ENCODE data around the gene SLC5A4. TPM values are rescaled to one million over a fixed set of nuclear protein-coding genes. Genes with fewer than 3 reads are reported as not detected.

SLC5A4 gene
- total RNA-seq, 1 donor from 2014 or later, result 1.1 TPM

DNA sequence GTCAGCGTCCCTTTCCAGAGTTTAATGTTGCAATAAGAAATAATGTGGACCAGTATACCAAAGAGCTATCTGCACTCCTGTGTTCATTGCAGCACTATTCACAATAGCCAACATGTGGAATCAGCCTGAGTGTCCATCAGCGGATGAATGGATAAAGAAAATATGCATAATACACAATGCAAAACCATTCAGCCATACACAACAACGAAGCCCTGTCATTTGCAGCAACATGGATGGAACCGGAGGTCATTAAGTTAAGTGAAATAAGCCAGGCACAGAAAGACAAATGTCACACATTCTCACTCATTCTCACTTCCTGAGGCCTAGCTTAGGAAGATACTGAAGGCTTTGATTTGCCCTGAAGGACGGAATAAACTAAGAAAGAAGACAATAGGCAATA lies 22.1 kb downstream of the SLC5A4 start:
- DNase-seq (ENCODE audit: low spot score), result no peak

DNA sequence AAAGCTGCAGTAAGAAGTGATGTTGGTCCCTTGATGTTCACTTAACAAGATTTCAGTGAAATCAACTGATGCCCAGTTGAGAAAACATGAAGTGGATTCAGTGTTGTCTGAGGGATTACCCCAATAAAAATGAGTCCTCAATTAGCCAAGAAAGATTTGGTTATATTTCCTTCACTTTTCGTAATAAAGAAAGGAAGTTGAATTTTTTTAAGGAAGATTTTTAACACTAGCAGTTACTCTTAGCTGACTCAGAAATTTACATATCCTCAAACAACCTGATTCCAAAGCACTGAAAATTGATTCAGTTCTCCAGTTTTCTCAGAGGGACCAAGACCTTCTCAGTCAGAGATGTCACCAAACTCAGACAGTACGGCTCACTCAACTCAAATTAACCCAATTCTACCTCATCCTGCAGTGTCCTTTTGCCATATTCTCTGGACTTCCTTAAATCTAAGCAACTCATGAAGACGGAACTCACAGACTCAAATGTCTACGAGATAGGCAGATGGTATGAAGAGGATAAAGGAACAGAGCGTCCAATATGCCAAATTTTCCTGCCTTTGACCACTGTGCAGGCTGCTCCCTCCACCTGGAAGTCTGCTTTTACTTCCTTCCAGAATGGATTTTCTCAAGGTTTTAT lies 22.8 kb downstream of the SLC5A4 start:
- no peak for DNase-seq (ENCODE audit: low spot score)

DNA sequence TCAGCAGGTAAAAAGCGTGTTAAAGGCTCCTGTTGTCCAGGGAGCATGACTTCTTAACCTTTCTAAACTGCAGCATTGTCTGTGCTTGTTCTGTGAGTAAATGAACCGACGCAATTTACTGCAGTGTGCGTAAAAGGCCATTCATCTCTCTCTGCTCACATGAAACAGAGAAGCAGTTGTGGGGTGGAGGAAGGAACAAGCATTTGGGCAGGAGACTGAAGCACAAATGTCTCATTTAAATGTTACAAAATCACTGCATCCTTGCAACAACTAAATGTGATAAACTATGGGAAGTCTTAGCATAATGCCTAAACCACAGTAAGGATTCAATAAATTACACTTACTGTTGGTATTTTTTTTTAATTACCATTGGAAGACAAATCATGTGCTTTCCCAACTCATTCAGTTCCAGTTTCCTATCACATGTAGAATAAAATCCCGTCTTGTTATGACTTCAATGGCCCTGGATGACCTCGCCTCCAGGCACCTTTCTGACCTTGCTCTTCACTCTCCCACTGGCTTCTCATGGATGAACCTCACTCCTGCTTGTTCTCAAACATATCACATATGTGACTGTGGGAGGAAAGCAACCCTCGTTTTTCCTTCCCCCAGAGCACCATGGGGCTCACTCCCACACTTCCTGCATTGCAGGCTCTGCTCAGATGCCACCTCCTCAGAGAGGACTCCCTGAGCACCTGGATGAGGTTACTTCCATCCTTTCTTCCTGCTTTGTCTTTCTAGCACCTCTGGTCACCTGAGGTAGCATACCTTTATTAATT lies 28.6 kb downstream of the SLC5A4 start:
- DNase-seq (ENCODE audit: low spot score), result no peak

DNA sequence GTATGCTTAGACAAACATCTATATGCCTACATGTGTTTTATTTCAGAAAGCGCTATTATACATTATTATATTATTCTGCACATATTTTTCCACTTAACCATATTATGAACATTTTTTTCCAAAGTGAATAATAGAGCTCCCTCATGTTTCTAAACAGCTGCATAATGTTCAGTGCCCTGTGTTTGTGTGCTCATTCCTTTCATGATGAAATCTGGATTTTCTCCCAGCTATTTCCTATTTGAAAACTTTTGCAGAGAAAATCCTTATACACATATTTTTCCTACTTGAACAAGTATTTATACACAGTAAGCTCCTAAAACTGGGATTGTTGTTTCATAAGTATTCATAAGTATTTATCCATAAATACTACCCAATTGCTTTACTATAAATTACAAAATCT lies 32.2 kb downstream of the SLC5A4 start:
- no peak for DNase-seq (ENCODE audit: low spot score)

DNA sequence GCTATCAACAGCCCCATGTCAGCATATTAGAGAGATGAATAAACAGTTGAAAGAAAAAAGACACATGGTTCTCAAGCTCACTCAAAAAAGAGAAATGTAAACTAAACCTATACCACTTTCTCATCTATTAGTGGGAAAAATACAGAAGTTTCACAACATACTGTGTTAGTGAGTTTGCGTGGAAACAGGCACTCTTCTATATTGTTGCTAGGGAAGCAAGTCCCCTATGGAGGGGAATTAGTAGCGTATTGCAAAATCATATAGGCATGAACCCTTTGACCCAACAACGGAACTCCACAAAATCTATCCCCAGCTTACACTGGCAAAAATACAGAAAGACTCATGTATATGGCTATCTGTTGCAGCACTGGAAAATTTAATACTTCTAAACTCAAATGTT lies 36.1 kb downstream of the SLC5A4 start:
- DNase-seq (ENCODE audit: low spot score), result no peak

DNA sequence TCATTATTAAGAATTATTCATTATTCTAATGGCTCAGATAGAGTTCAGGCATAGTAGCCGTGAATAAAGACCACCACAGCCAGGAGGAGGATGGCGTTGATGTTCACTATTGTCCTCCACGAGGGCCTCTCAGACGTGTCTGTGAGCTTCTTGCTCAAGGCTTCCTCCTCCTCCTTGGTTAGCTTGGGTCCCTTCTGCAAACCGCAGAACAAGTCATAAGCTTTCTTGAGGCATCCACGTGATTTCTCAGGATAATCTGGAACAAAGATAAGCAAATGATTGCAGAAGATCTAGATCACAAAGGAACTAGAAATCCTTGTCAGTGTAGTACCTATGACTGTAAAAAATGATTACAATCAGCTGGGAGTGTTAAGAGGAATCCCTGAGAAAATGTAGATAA lies 36.7 kb downstream of the SLC5A4 start:
- no peak for DNase-seq (ENCODE audit: low spot score)

DNA sequence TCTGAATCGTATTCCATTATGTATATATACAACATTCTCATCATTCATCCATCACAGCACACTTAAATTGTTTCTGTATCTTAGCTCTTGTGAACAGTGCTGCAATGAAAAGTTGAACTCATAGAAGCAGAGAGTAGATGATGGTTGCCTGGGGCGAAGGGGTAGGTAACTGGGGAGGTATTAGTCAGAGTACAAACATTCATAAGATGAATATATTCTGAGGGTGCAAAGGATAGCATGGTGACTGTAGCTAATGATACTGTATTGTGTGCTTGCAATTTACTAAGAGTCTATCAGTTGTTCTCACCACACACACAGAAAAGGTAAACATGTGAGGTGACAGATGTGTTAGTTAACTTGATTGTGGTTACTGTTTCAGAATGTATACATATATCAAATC lies 37.7 kb downstream of the SLC5A4 start:
- DNase-seq (ENCODE audit: low spot score), result no peak

DNA sequence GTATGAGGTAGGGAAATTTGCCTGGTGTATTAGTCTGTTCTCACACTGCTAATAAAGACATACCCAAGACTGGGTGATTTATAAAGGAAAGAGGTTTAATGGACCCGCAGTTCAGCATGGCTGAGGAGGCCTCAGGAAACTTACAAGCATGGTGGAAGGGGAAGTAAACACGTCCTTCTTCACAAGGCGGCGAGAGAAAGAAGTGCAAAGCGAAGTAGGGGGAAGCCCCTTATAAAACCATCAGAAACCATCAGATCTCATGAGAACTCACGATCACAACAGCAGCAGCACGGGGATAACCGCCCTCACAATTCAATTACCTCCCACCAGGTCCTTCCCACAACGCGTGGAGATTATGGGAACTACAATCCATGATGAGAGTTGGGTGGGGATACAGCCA lies 38.2 kb downstream of the SLC5A4 start:
- DNase-seq (ENCODE audit: low spot score), result no peak

DNA sequence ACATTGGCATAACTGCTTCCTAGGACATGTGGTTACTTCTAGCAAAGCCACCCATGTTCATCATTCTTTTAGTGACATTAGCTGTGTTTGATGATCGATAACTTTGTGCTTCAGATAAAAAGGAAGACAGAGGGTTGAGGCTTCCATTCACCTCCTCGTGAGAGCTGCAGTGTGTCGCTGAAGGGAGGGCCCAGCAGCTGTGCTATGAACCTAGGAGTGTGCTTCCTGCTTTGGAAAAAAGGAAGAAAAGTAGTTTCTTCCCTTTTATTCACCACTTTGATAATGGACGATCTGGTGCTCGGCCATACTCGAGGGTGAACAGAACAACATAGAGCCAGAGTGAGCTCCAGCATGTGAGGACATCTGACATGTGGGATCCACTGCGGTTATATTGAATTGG lies 44.1 kb downstream of the SLC5A4 start:
- no peak for DNase-seq (ENCODE audit: low spot score)

DNA sequence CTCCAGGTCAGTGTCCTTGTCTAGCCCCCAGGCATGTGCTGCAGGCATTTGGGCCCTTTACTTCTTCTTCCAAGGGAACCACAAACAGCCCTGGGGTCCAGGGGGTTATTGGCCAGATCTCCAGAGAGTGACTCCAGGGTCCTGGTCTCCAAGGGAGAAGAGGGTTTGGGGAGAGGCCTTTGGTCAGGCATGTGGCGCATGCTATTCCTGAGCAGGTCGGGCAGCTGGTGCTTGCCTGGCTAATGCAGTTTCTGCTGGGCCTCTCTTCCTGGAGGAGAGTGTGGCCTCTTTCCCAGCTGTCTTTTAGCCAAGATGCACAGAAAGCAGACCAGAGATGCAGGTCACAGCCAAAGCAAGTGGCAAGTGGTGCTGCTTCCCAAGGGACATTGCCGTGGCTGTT lies 46.5 kb downstream of the SLC5A4 start:
- DNase-seq (ENCODE audit: low spot score), result no peak

DNA sequence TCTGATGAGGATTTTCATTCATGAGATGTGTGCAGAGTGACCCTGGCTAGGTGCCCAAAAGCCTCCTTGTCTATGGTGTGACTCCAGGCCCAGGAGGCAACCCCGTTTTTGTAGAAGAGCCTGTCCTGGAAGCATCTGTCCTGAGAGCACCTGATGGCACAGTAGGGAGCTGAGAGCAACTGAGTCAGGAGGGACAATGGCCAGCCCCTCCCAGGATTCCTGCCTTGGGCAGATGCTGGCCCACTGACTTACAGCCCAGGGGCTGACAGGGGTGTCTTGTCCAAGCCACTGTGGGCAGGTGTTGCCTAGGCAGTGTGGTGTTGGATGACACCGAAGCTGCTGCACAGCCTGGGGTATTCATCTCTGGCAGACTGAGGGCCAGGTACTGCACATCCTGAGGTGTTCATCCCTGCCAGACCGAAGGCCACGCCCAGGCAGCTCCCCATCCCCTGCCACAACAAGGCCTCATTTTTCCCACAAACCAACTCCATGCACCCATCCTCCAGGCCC lies 47.1 kb downstream of the SLC5A4 start:
- DNase-seq (ENCODE audit: low spot score), result no peak

DNA sequence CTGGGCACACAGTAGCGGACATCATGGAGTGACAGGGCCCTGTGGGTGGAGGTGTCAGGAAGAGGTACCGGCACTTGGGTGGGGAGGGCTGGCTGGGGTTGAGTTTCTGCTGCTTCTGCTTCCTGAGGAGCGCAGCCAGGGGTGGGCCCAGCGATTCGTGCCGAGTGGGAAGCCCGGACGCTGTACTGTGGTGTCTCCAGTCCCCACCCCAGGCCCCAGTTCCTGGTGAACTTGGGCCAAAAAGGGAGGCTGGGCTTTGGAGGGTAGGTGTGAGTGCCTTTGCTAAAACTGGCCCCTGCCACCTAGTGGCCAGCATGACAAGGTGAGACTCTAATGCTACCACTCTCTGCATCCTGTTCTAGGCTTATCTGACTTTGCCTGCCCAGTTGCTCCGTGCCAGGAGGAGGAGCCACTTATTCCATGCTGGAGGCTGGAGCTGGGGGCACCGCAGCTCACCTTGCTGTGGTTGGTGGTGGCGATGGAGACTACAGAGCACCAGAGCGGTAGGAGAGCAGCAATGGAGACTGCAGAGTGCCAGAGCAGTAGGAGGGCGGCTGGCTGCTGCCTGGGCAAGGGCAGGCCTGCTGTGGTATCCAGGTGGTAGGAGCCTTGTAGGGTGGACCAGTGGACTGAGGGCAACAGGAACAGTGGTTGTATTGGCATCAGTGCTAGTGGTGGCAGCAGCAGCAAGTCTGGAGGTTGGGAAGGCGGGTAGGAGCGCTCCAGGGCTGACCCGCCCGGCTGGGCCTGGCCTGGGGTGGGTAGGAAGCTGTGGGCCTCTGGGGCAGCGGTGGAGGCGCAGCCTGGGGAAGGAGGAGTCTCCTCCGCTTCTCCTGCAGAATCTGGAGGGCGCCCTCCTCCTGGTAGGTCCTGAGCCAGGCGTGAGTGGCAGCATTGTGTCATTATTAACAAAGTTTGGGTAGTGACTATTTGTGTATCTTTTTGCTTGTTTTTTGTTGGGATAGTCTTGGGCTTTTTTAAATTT lies 48.1 kb downstream of the SLC5A4 start:
- no peak for DNase-seq (ENCODE audit: low spot score)

DNA sequence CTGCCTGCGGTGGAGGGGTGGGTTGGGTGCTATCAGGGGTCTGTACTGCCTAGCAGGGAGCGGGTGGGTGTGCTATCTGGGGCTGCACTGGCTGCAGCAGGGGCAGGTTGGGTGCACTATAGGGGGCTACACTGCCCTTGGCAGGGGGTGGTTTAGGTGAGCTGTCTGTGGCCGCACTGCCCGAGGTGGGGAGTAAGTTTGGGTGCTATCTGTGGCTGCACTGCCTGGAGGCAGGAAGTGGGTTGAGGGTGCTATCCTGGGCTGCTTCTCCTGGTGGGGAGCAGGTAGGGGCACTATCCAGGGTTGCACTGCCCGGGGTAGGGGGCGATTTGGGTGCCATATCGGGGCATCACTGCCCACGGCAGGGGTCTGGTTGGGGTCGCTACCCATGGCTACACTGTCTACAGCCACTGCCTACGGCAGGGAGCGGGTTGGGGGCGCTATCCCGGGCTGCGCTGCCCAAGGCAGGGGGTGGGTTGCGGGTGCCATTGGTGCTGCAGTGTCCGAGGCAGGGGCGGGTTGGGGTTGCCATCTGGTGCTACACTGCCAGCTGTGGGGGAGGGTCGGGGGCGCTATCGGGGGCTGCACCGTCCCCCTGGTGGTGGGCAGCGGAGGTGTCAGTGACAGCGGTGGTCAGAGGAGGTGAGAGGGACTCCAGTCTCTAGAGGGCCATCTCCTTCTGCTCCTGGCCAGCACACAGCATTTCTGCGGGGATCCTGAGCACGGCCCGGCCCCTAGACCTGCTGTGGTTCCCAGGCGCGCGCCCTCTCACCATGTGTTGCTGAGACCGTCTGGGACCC lies 49.0 kb downstream of the SLC5A4 start:
- no peak for DNase-seq (ENCODE audit: low spot score)

DNA sequence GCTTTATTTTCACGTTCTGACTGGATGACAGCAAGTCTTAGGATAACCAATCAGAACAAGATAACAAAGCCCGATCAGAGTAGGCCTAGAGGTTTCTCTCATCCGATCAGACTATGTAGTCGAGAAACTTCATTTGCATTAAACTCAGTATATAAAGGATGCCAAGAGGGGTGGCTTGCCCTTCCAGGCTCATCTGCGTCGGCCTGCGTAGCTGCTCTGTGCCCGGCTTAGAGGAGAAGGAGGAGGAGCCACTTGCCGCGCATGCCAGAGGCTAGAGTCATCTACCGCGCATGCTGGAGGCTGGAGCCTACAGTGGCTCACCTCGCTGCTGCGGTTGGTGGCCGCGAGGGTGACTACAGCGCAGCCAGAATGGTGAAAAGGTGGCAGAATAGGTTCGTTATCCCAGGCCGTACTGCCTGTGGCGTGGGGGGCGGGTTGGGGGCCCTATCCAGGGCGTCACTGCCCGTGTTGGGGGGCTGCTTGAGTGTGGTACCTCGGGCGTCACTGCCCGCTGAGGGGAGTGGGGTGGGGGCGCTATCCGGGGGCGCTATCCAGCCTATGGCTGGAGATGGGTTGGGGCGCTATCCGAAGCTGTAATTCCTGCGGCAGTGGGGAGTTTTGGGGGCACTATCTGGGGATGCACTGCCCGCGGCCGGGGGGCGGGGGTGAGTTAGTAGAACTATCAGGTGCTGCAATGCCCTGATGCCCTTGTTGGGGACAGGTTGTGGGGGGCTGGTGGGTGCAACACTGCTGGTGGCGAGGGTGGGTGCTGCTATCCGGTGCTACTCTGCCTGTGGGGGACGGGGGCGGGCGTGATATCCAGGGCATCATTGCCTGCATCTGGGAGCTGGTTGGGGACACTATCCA lies 50.1 kb downstream of the SLC5A4 start, which contains the start of gene RFPL2:
TSS of gene RFPL2 (minus strand) at position 218 of the 867 bp plus-strand sequence. CDS start 2,622 bp downstream, outside the sequence.
- DNase-seq (ENCODE audit: low spot score), result no peak

DNA sequence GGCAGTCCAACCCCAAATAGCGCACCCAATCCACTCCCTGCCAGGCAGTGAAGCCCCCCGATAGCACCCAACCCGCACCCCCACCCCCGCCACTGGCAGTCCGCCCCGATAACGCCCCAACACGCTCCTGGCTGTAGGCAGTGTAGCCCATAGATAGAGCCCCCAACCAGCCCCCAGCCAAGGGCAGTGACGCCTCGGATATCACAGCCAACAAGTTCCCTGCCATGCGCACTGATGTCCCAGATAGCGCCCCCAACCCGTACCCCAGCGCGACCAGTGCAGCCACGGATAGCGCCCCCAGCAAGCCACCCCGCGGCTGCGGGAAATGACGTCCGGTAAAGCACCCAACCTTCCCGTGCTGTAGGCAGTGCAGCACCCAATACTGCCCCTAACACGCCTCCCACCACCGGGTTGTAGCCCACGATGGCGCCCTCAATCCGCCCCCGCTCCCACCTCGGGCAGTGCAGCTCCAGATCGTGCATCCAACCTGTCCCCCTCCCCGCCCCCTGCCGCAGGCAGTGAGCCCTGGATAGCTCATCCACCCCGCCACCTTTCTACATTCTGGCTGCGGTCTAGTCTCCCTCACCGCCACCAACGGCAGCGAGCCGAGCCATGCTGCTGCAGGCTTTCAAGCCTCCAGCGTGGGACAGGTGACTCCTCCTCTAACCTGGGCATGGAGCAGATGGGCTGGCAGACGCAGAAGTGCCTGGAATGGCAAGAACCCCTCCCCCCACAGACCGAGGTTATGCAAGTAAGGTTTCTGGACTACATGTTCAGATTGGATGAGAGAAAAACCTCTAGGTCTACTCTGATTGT lies 50.9 kb downstream of the SLC5A4 start:
- DNase-seq (ENCODE audit: low spot score), result no peak

DNA sequence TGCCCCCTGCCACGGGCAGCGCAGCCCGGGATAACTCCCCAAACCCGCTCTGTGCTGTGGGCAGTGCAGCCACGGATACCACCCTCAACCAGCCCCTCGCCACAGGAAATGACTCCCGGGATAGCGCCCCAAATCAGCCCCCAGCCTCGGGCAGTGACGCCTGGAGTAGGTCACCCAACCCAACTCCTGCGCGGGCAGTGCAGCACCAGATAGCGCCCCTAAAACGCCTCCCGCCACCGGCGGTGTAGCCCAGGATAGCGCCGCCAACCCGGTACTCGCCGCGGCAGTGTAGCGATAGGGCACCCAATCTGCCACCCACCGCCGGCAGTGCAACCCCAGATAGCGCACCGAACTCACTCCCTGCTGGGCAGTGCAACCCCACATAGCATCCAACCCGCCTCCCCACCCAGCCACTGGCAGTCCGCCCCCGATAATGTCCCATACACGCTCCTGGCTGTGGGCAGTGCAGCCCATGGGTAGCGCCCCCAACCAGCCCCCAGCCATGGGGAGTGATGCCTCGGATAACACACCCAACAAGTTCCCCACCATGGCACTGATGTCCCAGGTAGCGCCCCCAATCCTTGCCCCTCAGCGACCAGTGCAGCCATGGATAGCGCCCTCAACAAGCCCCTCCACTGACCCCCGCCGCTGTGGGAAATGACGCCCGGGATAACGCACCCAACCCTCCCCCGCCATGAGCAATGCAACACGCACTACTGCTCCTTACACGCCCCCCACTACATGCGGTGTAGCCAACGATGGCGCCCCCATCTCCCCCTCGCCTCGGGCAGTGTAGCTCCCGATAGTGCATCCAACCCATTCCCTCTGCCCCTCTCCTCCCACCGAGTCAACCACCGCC lies 51.7 kb downstream of the SLC5A4 start:
- DNase-seq (ENCODE audit: low spot score), result no peak

DNA sequence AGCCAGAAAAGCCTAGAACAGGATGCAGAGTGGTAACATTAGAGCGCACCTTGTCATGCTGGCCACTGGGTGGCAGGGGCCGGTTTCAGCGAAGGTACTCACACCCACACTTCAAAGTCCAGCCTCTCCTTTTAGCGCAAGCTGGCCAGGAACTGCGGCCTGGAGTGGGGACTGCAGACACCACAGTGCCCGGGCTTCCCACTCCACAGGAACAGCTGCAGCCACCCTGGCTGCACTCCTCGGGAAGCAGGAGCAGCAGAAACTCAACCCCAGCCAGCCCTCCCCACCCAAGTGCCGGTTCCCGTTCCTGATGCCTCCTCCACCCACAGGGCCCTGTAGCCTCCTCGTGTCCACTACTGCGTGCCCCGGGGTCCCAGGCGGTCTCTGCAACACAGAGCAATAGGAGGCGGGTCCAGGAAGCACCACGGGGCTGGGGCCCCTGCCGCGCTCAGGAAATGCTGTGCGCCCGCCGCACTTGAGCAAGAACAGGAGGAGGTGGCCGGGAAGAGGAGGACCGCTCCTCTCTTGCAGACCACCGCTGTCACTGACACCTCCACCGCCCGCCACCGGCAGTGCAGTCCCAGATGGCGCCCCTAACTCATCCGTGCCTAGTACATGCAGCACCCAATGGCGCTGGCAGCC lies 52.5 kb downstream of the SLC5A4 start:
- DNase-seq (ENCODE audit: low spot score), result no peak
